Testis (tissue), 2 donors: ENCODE measurements around the gene PHF21A.

Experiments
- CTCF ChIP-seq, 3 experiments: fragments of 450-650 bp in 2 of 3; fragments of 200-600 bp in 1 of 3; sonication (generic) in 1 of 3; IDR thresholded peaks; one replicate each; pipeline ENCODE4 v1.5.1; 2016 to 2019; ENCODE audit warnings: antibody characterized with exemption in 3 of 3, mild to moderate bottlenecking in 2 of 3, moderate library complexity in 1 of 3
- POLR2A ChIP-seq: fragments of 450-650 bp; IDR thresholded peaks from one replicate; pipeline ENCODE4 v1.6.1; 2017; ENCODE audit warnings: antibody characterized with exemption, mild to moderate bottlenecking, moderate library complexity

DNA sequence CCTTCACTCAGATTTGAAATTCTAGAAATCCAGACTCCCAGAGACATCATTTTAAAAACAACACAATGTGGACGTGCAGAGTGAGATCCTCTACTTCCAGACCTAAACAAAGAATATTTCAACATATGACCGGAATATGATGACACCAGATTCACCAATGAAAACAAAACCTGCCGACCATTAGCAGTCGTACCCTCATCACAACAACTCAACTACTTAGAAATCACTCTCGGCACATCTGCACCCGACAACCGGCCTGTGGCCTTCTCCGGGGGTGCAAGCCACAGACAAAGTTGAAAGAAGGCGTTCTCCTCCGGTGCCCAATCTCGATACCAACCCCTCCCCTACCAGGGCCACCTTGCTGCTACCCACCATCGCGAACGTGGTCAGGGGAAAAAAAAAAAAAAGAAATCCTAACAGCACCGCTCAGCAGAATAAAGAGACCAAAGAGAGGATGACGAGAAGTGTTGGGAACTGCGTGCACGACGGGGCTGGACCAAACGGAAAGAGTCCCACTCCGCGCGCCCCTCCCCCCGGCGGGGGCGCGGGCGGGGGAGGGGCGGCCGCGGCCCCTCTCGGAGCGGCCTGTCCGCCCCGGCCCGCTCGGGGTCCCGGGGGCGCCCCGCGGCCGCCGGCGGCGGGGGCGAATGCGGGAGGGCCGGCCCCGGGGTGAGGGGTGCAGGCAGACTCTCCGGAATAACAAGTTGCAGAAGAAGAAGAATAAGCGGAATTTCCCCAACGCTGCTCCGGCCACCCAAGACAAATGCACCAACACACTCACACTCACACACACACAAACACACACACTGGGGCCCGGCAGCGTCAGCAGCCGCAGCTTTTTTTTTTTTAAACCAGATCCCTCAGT is 1.7 kb downstream of the PHF21A start:
- TF ChIP-seq POLR2A: no peak
- no peak for TF ChIP-seq CTCF (IDR thresholded peaks at IDR 0.05)
